ENCODE measurements around the gene NCOA3.
A peak's percentile ranks its signal among the peaks of the same experiment; 100 is the strongest.
"Not testable (repeated sequence)": the region's sequence is repeated elsewhere in the genome, so short reads cannot be mapped to it uniquely, and the experiment has no call there.

Gene NCOA3

GRCh38 chr20:47496118-47496517 is 5.6 kb upstream of the NCOA3 start:
- no peak overlapping the region for H3K4me3 ChIP-seq (ENCODE audit: low read depth, low read length)
- DNase-seq (ENCODE audit: low read depth) = no peak
- no peak for TF ChIP-seq CTCF (IDR thresholded peaks at IDR 0.05; ENCODE audit: control insufficient read depth, extremely low read depth, insufficient read depth)

GRCh38 chr20:47498606-47499005 is 3.1 kb upstream of the NCOA3 start:
- DNase-seq (ENCODE audit: low read depth) = no peak
- TF ChIP-seq CTCF (IDR thresholded peaks at IDR 0.05; ENCODE audit: control insufficient read depth, extremely low read depth, insufficient read depth) = no peak
- no peak overlapping the region for H3K4me3 ChIP-seq (ENCODE audit: low read depth, low read length)

GRCh38 chr20:47499053-47499452 is 2.6 kb upstream of the NCOA3 start:
- no peak overlapping the region for H3K4me3 ChIP-seq (ENCODE audit: low read depth, low read length)
- DNase-seq (ENCODE audit: low read depth) = no peak
- TF ChIP-seq CTCF (IDR thresholded peaks at IDR 0.05; ENCODE audit: control insufficient read depth, extremely low read depth, insufficient read depth) = no peak

GRCh38 chr20:47500082-47500481 is 1.6 kb upstream of the NCOA3 start:
- H3K4me3 ChIP-seq (ENCODE audit: low read depth, low read length) = not testable (repeated sequence)

GRCh38 chr20:47500554-47500953 is 1.1 kb upstream of the NCOA3 start:
- H3K4me3 ChIP-seq (ENCODE audit: low read depth, low read length) = peak overlapping the region; percentile 91; the same call in 1 of the 2 replicates
- TF ChIP-seq CTCF (IDR thresholded peaks at IDR 0.05; ENCODE audit: control insufficient read depth, extremely low read depth, insufficient read depth) = no peak
- no peak for DNase-seq (ENCODE audit: low read depth)

More at GRCh38 chr20:47500082-47500481, 1.6 kb upstream of the NCOA3 start:
- not testable (repeated sequence) for DNase-seq (ENCODE audit: low read depth)

GRCh38 chr20:47501116-47501481 is 588 bp upstream of the NCOA3 start:
- peak overlapping the region; percentile 91 for H3K4me3 ChIP-seq (ENCODE audit: low read depth, low read length)
- DNase-seq (ENCODE audit: low read depth) = no peak
- no peak for TF ChIP-seq CTCF (IDR thresholded peaks at IDR 0.05; ENCODE audit: control insufficient read depth, extremely low read depth, insufficient read depth)

GRCh38 chr20:47502271-47503239 is 868 bp downstream of the NCOA3 start:
- DNase-seq (ENCODE audit: low read depth) = no peak
- H3K4me3 ChIP-seq (ENCODE audit: low read depth, low read length) = peak overlapping the region; percentile 91
- no peak for TF ChIP-seq CTCF (IDR thresholded peaks at IDR 0.05; ENCODE audit: control insufficient read depth, extremely low read depth, insufficient read depth)
